NCI-H146 treated with DMSO at 0.1 percent for 48 hours (cell line): ENCODE results near the gene MEGF10.
"Not testable (repeated sequence)": the region's sequence is repeated elsewhere in the genome, so short reads cannot be mapped to it uniquely, and the experiment has no call there.

ENCODE experiments used
- DNase-seq: peaks from one replicate; lab custom pipeline; 2025; ENCODE audit not compliant: unreplicated experiment; lab: John Stamatoyannopoulos, UW

Gene MEGF10

GRCh38 chr5:127297348-127298035 is 6.9 kb downstream of the MEGF10 start:
- DNase-seq: no peak

- DNase-seq: no peak
Measured at GRCh38 chr5:127298036-127298429, 7.4 kb downstream of the MEGF10 start.

- DNase-seq: no peak
Measured at GRCh38 chr5:127298656-127299055, 8.1 kb downstream of the MEGF10 start.

GRCh38 chr5:127299678-127300077 is 9.1 kb downstream of the MEGF10 start:
- DNase-seq: no peak

- DNase-seq: no peak
Measured at GRCh38 chr5:127302509-127302908, 11.9 kb downstream of the MEGF10 start.

- no peak for DNase-seq
Measured at GRCh38 chr5:127303404-127303803, 12.8 kb downstream of the MEGF10 start.

GRCh38 chr5:127305493-127305892 is 14.9 kb downstream of the MEGF10 start:
- no peak for DNase-seq

- DNase-seq: no peak
Measured at GRCh38 chr5:127306036-127306435, 15.4 kb downstream of the MEGF10 start.

GRCh38 chr5:127306647-127307046 is 16.1 kb downstream of the MEGF10 start:
- no peak for DNase-seq

GRCh38 chr5:127307868-127308267 is 17.3 kb downstream of the MEGF10 start:
- no peak for DNase-seq

GRCh38 chr5:127308325-127308724 is 17.7 kb downstream of the MEGF10 start:
- not testable (repeated sequence) for DNase-seq

GRCh38 chr5:127308945-127309344 is 18.3 kb downstream of the MEGF10 start:
- DNase-seq: no peak

GRCh38 chr5:127311349-127311748 is 20.8 kb downstream of the MEGF10 start:
- no peak for DNase-seq

GRCh38 chr5:127311781-127312525 is 21.4 kb downstream of the MEGF10 start:
- no peak for DNase-seq

- no peak for DNase-seq
Measured at GRCh38 chr5:127313379-127313778, 22.8 kb downstream of the MEGF10 start.

GRCh38 chr5:127313847-127314473 is 23.4 kb downstream of the MEGF10 start:
- no peak for DNase-seq

GRCh38 chr5:127316011-127316410 is 25.4 kb downstream of the MEGF10 start:
- no peak for DNase-seq

GRCh38 chr5:127317385-127317784 is 26.8 kb downstream of the MEGF10 start:
- not testable (repeated sequence) for DNase-seq

GRCh38 chr5:127320032-127320965 is 29.7 kb downstream of the MEGF10 start:
- no peak for DNase-seq

- no peak for DNase-seq
Measured at GRCh38 chr5:127321465-127321864, 30.9 kb downstream of the MEGF10 start.

GRCh38 chr5:127322403-127322802 is 31.8 kb downstream of the MEGF10 start:
- DNase-seq: no peak
